Calu3 (cell line): Measurements from ENCODE around the gene ABHD3. TPM values are rescaled to one million over a fixed set of nuclear protein-coding genes. Genes with fewer than 3 reads are reported as not detected.

Source experiments
- BruUV-seq: library from RNA; stranded (reverse); fragments of 400-500 nt; replicated peaks from 2 replicates; lab custom pipeline; 2021; lab: Mats Ljungman, UMichigan
- CTCF ChIA-PET: fragments of 300-600 bp; sonication (Branson Sonifier 250); formaldehyde crosslinking; loops from one replicate; lab custom pipeline; 2022; ENCODE audit warnings: antibody characterized with exemption; lab: Charles Lee
- DNase-seq: peaks from one replicate; pipeline ENCODE4 v3.0.0; 2022
- H3K27ac Mint-ChIP-seq: one replicate; pipeline ENCODE4 v1.8.0; 2022; ENCODE audit warnings: mixed read lengths; ENCODE audit not compliant: unreplicated experiment
- H3K27me3 Mint-ChIP-seq: one replicate; pipeline ENCODE4 v1.8.0; 2022; ENCODE audit warnings: mixed read lengths; ENCODE audit not compliant: unreplicated experiment
- H3K36me3 Mint-ChIP-seq: one replicate; pipeline ENCODE4 v1.8.0; 2022; ENCODE audit warnings: mild to moderate bottlenecking, moderate library complexity, mixed read lengths; ENCODE audit not compliant: insufficient read depth, unreplicated experiment
- H3K4me1 Mint-ChIP-seq: one replicate; pipeline ENCODE4 v1.8.0; 2022; ENCODE audit warnings: mild to moderate bottlenecking, low read depth, mixed read lengths; ENCODE audit not compliant: unreplicated experiment
- H3K4me3 Mint-ChIP-seq: one replicate; pipeline ENCODE4 v1.8.0; 2022; ENCODE audit warnings: mild to moderate bottlenecking, low read depth, moderate library complexity, mixed read lengths; ENCODE audit not compliant: unreplicated experiment
- H3K9me3 Mint-ChIP-seq: one replicate; pipeline ENCODE4 v1.8.0; 2022; ENCODE audit warnings: low read depth, mixed read lengths; ENCODE audit not compliant: unreplicated experiment
- intact Hi-C: fragments of 100-400 bp; cut with micrococcal nuclease; formaldehyde crosslinking; loops from one replicate; pipeline ENCODE4 v1.10.0; 2022; ENCODE audit not compliant: unreplicated experiment
- total RNA-seq: library from RNA; stranded (reverse); gene quantifications from 2 replicates; pipeline ENCODE4 v1.2.3, GENCODE V29; 2022
- TF ChIP-seq, protein P1 (sequence below): fragments of 200-600 bp; IDR thresholded peaks from one replicate; pipeline ENCODE4 v1.8.0; 2022; ENCODE audit warnings: antibody characterized with exemption; ENCODE audit not compliant: unreplicated experiment

The ABHD3 gene
- total RNA-seq, 1 experiment from 2014 or later, result 43.5 TPM

DNA sequence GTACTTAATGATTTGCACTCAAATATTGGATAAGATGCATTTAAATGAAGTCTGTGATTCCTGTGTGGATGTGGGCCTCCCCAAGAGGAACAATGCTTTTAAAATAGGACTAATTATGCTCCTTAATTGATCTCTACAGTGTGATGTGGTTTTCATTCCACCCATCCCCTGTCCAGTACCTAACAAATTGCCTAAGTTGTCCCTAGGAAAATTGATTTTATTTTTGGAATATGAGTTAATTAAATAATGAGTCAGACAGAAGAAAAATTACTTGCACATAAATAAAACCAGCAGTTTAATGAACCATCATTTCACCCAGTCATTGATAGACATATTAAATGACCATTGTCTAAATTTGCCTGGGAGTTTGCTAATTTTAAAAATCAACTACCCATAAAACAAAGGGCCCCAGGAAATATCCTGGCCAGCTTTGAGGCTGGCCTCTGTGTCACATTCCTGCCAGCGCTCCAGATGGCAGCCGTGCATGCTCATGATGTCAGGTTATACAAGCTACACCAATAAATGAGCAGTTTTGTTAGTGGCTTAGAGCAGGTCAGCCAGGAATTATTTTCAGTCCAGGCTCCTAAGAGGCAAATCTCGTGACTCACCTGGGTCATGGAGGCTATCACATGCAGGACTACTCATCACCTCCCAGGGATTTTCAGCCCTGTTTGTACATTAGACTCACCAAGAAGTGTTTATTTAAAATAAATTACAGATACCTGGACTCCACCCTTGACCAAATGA, 31.9 kb downstream of the ABHD3 start:
- BruUV-seq, result no TSS peak
- Mint-ChIP-seq H3K36me3 (peaks cover 23% of the 10 kb centered on the region), H3K27ac (peak overlapping the region; percentile 69), H3K27me3 (no peaks in the 10 kb centered on the region), H3K4me3 (no peak overlapping the region), H3K9me3 (no peaks in the 10 kb centered on the region), H3K4me1 (peaks cover 59% of the 10 kb centered on the region)
- TF ChIP-seq, protein P1, sequence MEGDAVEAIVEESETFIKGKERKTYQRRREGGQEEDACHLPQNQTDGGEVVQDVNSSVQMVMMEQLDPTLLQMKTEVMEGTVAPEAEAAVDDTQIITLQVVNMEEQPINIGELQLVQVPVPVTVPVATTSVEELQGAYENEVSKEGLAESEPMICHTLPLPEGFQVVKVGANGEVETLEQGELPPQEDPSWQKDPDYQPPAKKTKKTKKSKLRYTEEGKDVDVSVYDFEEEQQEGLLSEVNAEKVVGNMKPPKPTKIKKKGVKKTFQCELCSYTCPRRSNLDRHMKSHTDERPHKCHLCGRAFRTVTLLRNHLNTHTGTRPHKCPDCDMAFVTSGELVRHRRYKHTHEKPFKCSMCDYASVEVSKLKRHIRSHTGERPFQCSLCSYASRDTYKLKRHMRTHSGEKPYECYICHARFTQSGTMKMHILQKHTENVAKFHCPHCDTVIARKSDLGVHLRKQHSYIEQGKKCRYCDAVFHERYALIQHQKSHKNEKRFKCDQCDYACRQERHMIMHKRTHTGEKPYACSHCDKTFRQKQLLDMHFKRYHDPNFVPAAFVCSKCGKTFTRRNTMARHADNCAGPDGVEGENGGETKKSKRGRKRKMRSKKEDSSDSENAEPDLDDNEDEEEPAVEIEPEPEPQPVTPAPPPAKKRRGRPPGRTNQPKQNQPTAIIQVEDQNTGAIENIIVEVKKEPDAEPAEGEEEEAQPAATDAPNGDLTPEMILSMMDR, result no peak
- intact Hi-C loops, result loop anchor here (5.0 kb wide), 1 partner anchor 70 kb away; the partner anchor contains the start of gene MIB1
- CTCF ChIA-PET, result interaction anchor here (0.7 kb wide), 1 partner anchor 25 kb away, joined by 3 read pairs; no protein-coding TSS in a partner anchor
- DNase-seq, result peak; percentile 79

- Mint-ChIP-seq H3K4me3 (peak overlapping the region; percentile 7), H3K36me3 (peaks cover 23% of the 10 kb centered on the region), H3K27me3 (no peaks in the 10 kb centered on the region), H3K27ac (peak overlapping the region; percentile 64), H3K9me3 (no peaks in the 10 kb centered on the region), H3K4me1 (peaks cover 47% of the 10 kb centered on the region)
- intact Hi-C loops, result loop anchor here (5.0 kb wide), 2 partner anchors 32 to 72 kb away; partner anchors contain the start of genes ABHD3 and MIB1
- CTCF ChIA-PET, result no interaction called here
- BruUV-seq, result no TSS peak
- TF ChIP-seq, protein P1, result no peak
- peak; percentile 50 for DNase-seq
These were observed 34.8 kb downstream of the ABHD3 start for GRCh38 chr18:21669736-21670285.

DNA sequence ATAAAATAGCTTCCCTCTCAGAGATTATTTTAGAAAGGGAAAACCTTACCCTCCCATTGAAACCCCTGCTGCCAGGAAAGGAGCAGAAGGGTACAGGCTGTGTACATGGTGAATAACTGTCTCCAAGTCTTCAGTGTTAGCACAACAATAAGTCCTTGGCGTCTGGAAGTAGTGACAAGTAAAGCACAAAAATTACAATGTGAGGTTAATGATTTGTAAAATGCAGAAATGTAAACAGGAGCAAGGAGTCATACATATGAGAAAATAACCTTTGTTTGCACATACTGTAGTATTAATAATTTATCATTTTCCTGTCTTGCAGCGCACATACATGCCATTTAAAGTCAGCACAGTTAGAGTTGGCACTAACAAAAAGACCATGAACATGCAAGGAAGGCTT, 40.5 kb downstream of the ABHD3 start:
- H3K4me1 Mint-ChIP-seq, result peaks cover 3% of the 10 kb centered on the region
- no peak for DNase-seq
- H3K36me3 Mint-ChIP-seq, result peaks cover 8% of the 10 kb centered on the region
- H3K27me3 Mint-ChIP-seq, result no peaks in the 10 kb centered on the region
- peak overlapping the region; percentile 69 for H3K27ac Mint-ChIP-seq
- BruUV-seq, result no TSS peak
- no peak overlapping the region for H3K4me3 Mint-ChIP-seq
- intact Hi-C loops, result no loop called here
- TF ChIP-seq, protein P1, result no peak
- H3K9me3 Mint-ChIP-seq, result no peaks in the 10 kb centered on the region
- CTCF ChIA-PET, result interaction anchor here (0.7 kb wide), 1 partner anchor 627 kb away, joined by 4 read pairs; no protein-coding TSS in a partner anchor

GRCh38 chr18:21663578-21663977, 41.0 kb downstream of the ABHD3 start:
- Mint-ChIP-seq H3K27ac (no peak overlapping the region), H3K36me3 (peaks cover 8% of the 10 kb centered on the region), H3K27me3 (no peaks in the 10 kb centered on the region), H3K4me1 (no peaks in the 10 kb centered on the region), H3K9me3 (no peaks in the 10 kb centered on the region), H3K4me3 (no peak overlapping the region)
- intact Hi-C loops, result no loop called here
- TF ChIP-seq, protein P1, result no peak
- CTCF ChIA-PET, result interaction anchor here (0.7 kb wide), 1 partner anchor 628 kb away, joined by 4 read pairs; no protein-coding TSS in a partner anchor
- no peak for DNase-seq
- no TSS peak for BruUV-seq
